ENCODE results near the gene FOXN3.

DNA sequence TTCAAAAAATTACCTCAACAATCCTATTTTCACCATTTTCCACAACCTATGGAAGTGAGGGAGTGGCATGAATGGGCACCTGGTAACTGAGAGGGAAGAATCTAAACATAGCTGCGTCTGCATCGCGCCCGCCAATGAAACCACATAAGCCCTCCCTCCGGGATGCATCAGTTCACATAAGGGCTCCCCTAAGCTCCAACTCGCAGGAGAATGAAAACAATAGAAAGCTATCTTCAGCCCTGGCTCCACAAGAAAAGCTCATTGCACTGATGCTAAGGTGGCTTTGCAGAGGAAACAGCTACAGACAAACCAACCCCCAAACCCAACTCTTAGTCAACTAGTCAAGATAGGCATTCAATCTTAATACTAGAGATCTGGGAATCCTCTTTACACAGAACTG, 173.3 kb downstream of the FOXN3 start:
- TF ChIP-seq EZH2 (IDR thresholded peaks at IDR 0.05) (no peak), FOXP2 (optimal IDR thresholded peaks at IDR 0.05; ENCODE audit: control extremely low read depth, extremely low read length, insufficient read depth) (no peak)

Measured in SK-N-MC (cell line).